ENCODE results near the gene LEMD2. TPM values are rescaled to one million over a fixed set of nuclear protein-coding genes. Genes with fewer than 3 reads are reported as not detected.

LEMD2 gene
- total and polyA plus RNA-seq, 11 donors, result 21.2 to 51.3 (median 25.9) TPM

- intact Hi-C loops (cut with DNase I), result no loop called here
These were observed 67.4 kb downstream of the LEMD2 start for GRCh38 chr6:33721508-33721907.

More at GRCh38 chr6:33721508-33721907, 67.4 kb downstream of the LEMD2 start:
- DNase-seq (no peak), ATAC-seq (no peak)
- Histone ChIP-seq H3K36me3 (peaks cover 0 to 39% (median 0%) of the 10 kb centered on the region in 9 donors), H3K27ac (peak overlapping the region in 7 of 12 donors; percentile 29 to 72 (median 52)), H3K27me3 (peaks cover 0 to 9% (median 0%) of the 10 kb centered on the region in 9 donors), H3K4me1 (peaks cover 0 to 36% (median 7%) of the 10 kb centered on the region in 12 donors), H3K4me3 (no peak overlapping the region), H3K9me3 (no peaks in the 10 kb centered on the region)
- WGBS, 4 donors, result 59 to 85% (median 63%) methylated on average over 5 of the region's 5 CpGs
- TF ChIP-seq CTCF (IDR thresholded peaks at IDR 0.05) (no peak), POLR2A (IDR thresholded peaks at IDR 0.05) (no peak)

Other genes with a start within 250 kb of the LEMD2 start
- 10 to 100 TPM; 13.9 to 33.4 (median 18.9) TPM for gene BAK1, start 208.9 kb downstream of the LEMD2 start, total RNA-seq
- 10 to 100 TPM; 18.1 to 55.3 TPM for gene BAK1, start 208.9 kb downstream of the LEMD2 start, polyA plus RNA-seq
- gene ITPR3, start 167.8 kb downstream of the LEMD2 start, total RNA-seq, result 10 to 100 TPM in 2 of 9 donors, 1 to 10 TPM in 7; 4.8 to 33.5 (median 7.8) TPM
- 1 to 10 TPM; 6.1 to 8.9 TPM for gene ITPR3, start 167.8 kb downstream of the LEMD2 start, polyA plus RNA-seq
- 100 to 1,000 TPM in 8 of 9 donors, 10 to 100 TPM in 1; 88.5 to 298 (median 195) TPM for gene UQCC2, start 77.4 kb downstream of the LEMD2 start, total RNA-seq
- 100 to 1,000 TPM; 123 to 496 TPM for gene UQCC2, start 77.4 kb downstream of the LEMD2 start, polyA plus RNA-seq
- 10 to 100 TPM; 11.7 to 72.4 (median 30.8) TPM for gene IP6K3, start 42.2 kb downstream of the LEMD2 start, total RNA-seq
- 10 to 100 TPM; 16.9 to 59.2 TPM for gene IP6K3, start 42.2 kb downstream of the LEMD2 start, polyA plus RNA-seq
- gene MLN, start 14.9 kb upstream of the LEMD2 start, total RNA-seq, result not detected
- not detected for gene MLN, start 14.9 kb upstream of the LEMD2 start, polyA plus RNA-seq

Measured in heart left ventricle (tissue), 16 donors.